ENCODE results near the gene KSR1. TPM values are rescaled to one million over a fixed set of nuclear protein-coding genes. Genes with fewer than 3 reads are reported as not detected.
"Not testable (repeated sequence)": the region's sequence is repeated elsewhere in the genome, so short reads cannot be mapped to it uniquely, and the experiment has no call there.

Gene KSR1
- total RNA-seq, 6 experiments from 2014 or later: 5.9 to 12.9 (median 8.7) TPM

DNA sequence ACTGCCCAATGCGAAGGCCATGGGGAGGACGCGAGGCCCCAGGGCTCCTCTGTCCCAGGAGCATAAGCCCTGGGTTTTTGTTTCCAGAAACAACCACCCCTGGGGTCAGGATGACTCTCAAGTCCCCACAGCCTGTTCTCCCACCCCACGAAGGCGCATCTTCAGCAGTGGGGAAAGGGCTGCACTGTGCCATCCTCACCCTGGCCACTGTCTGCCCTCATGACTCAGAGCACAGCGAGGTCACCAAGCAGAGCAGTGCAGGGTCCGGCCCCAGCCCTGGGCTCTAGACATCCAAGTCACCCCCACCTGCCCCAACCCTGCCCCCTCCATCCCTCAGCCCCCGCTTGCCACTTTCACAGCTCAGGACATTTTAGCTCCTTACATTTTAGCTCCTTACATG is 22.7 kb upstream of the KSR1 start:
- 17% methylated on average over 1 of the region's 8 CpGs for WGBS (ENCODE audit: insufficient coverage, low coverage, low lambda C conversion rate, missing lambda C conversion rate)
- intact Hi-C loops (cut with DNase I): no loop called here
- no peak for DNase-seq
- H3K9me3 ChIP-seq: no peaks in the 10 kb centered on the region
- H3K36me3 ChIP-seq: no peaks in the 10 kb centered on the region
- no peak for ATAC-seq
- H3K27me3 ChIP-seq: no peaks in the 10 kb centered on the region
- no peak overlapping the region for H3K4me3 ChIP-seq
- TF ChIP-seq, protein P1, sequence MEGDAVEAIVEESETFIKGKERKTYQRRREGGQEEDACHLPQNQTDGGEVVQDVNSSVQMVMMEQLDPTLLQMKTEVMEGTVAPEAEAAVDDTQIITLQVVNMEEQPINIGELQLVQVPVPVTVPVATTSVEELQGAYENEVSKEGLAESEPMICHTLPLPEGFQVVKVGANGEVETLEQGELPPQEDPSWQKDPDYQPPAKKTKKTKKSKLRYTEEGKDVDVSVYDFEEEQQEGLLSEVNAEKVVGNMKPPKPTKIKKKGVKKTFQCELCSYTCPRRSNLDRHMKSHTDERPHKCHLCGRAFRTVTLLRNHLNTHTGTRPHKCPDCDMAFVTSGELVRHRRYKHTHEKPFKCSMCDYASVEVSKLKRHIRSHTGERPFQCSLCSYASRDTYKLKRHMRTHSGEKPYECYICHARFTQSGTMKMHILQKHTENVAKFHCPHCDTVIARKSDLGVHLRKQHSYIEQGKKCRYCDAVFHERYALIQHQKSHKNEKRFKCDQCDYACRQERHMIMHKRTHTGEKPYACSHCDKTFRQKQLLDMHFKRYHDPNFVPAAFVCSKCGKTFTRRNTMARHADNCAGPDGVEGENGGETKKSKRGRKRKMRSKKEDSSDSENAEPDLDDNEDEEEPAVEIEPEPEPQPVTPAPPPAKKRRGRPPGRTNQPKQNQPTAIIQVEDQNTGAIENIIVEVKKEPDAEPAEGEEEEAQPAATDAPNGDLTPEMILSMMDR (IDR thresholded peaks at IDR 0.05): no peak
- no peak for TF ChIP-seq POLR2A (IDR thresholded peaks at IDR 0.05)
- no peaks in the 10 kb centered on the region for H3K4me1 ChIP-seq
- no peak overlapping the region for H3K27ac ChIP-seq

DNA sequence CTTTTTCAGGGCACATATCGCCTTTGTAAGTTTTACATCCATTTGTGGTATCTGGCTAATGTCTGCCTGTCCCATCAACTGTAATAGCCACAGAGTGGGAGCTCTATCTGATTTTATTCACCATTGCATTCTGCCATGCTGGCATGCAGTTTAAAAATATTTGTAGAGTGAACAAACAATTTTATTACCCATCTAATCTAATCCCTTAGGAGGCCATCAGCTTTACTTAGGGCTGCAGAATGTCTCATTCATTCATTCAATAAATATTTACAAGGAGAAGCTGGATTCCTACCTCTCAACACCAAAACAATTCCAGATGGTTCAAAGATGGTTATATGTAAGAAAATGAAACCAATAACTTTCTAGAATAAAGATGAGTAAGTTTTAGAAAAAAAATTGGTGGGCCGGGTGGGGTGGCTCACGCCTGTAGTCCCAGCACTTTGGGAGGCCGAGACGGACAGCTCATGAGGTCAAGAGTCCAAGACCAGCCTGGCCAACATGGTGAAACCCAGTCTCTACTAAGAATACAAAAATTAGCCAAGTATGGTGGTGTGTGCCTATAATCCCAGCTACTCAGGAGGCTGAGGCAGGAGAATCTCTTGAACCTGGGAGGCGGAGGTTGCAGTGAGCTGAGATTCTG is 20.7 kb upstream of the KSR1 start:
- H3K9me3 ChIP-seq; H3K27ac ChIP-seq; H3K27me3 ChIP-seq; intact Hi-C loops (cut with DNase I); H3K4me3 ChIP-seq; ATAC-seq; H3K4me1 ChIP-seq; H3K36me3 ChIP-seq; DNase-seq: not testable (repeated sequence)
- 85% methylated on average over 5 of the region's 6 CpGs for WGBS (ENCODE audit: insufficient coverage, low coverage, low lambda C conversion rate, missing lambda C conversion rate)

DNA sequence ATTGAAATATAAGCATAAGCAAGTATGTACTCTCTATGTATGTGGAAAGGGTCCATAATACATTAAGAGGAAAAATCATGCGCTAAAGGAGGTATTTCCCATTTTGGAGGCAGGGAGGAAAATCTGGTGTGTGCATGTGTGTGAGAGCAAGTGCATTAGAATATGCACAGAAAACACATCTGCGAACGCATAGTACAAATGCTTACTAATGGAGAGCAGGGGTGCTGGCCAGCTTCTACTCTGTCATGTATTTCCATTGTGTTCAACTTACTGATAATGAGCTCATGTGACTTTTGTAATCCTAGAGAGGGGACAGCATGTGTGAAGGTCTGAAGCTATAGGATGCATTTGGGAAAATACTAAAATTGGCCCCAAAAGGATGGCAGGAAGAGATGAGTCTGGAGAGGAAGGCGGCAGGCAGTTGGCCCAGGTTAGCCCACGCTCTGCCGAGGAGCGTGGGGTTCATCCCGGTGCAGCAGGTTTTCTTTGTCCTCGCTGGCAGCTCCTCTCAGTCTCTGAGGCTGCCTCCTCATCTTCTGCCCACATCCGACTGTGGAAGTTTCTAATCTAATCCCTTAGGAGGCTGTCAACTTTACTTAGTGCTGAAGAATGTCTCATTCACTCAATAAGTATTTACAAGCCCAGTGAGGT is 17.8 kb upstream of the KSR1 start:
- ATAC-seq (no peak), DNase-seq (no peak)
- H3K4me1 ChIP-seq: no peaks in the 10 kb centered on the region
- H3K36me3 ChIP-seq: no peaks in the 10 kb centered on the region
- H3K27ac ChIP-seq: no peak overlapping the region
- no peaks in the 10 kb centered on the region for H3K9me3 ChIP-seq
- H3K27me3 ChIP-seq: no peaks in the 10 kb centered on the region
- WGBS (ENCODE audit: insufficient coverage, low coverage, low lambda C conversion rate, missing lambda C conversion rate): 88% methylated on average over 6 of the region's 10 CpGs
- intact Hi-C loops (cut with DNase I): no loop called here
- no peak overlapping the region for H3K4me3 ChIP-seq
- TF ChIP-seq, protein P1 (IDR thresholded peaks at IDR 0.05): no peak
- no peak for TF ChIP-seq POLR2A (IDR thresholded peaks at IDR 0.05)

DNA sequence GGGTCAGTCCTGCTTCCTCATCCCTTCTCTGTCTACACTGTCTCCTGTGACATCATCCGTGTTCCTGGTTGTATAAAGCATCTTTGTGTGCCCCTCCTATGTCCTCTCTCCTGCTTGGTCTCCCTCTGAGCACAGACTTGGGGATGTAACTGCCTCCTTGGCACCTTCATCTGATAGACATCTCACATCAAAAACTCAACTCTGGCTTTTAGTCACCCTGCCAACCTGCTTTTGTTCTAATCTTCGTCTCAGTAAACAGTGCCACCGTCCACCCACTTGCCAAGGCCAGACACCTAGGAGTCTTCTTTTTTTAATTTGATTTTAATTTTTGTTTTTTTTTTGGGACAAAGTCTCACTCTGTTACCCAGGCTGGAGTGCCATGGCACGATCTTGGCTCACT is 16.9 kb upstream of the KSR1 start:
- DNase-seq: no peak
- no peaks in the 10 kb centered on the region for H3K36me3 ChIP-seq
- no peaks in the 10 kb centered on the region for H3K27me3 ChIP-seq
- no peaks in the 10 kb centered on the region for H3K9me3 ChIP-seq
- H3K27ac ChIP-seq: no peak overlapping the region
- TF ChIP-seq, protein P1 (IDR thresholded peaks at IDR 0.05): no peak
- TF ChIP-seq POLR2A (IDR thresholded peaks at IDR 0.05): no peak
- no peak overlapping the region for H3K4me3 ChIP-seq
- intact Hi-C loops (cut with DNase I): no loop called here
- 81% methylated on average over 4 of the region's 4 CpGs for WGBS (ENCODE audit: insufficient coverage, low coverage, low lambda C conversion rate, missing lambda C conversion rate)
- H3K4me1 ChIP-seq: no peaks in the 10 kb centered on the region
- no peak for ATAC-seq

DNA sequence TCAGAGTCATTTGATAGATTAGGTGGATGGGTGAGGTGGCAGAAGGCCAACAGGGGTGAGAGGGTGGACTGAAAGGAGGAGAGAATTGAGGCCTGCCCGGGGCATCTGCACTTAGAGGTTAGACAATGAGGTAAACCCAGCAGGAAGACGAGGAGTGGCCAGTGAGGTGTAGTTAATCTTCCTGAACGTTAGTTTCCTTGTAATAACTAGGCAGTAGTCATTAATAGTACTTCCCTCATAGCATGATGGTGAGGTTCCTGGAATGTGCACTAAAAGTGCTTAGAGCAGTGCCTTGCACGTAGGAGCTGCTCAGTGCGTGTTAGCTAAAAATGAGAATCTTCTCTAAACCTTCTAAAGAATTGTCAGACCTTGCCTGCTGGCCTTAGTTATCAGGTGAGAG is 13.5 kb upstream of the KSR1 start:
- Histone ChIP-seq H3K27me3 (no peaks in the 10 kb centered on the region), H3K4me1 (no peaks in the 10 kb centered on the region), H3K36me3 (no peaks in the 10 kb centered on the region), H3K27ac (no peak overlapping the region), H3K9me3 (no peaks in the 10 kb centered on the region), H3K4me3 (no peak overlapping the region)
- DNase-seq: no peak
- intact Hi-C loops (cut with DNase I): no loop called here
- no peak for TF ChIP-seq POLR2A (IDR thresholded peaks at IDR 0.05)
- TF ChIP-seq, protein P1 (IDR thresholded peaks at IDR 0.05): no peak
- ATAC-seq: no peak
- 39% methylated on average over 5 of the region's 5 CpGs for WGBS (ENCODE audit: insufficient coverage, low coverage, low lambda C conversion rate, missing lambda C conversion rate)
